Stomach (tissue), 4 donors: ENCODE results near the gene CCSER1.

Experiments
- CTCF ChIP-seq, 7 experiments: fragments of 450-650 bp in 4 of 7; fragments of 200-600 bp in 3 of 7; sonication (generic) in 3 of 7; IDR thresholded peaks; one replicate each; pipeline ENCODE4 v1.5.1; 2016 to 2019; ENCODE audit warnings: antibody characterized with exemption in 7 of 7, control low read depth in 2 of 7, mild to moderate bottlenecking in 1 of 7
- EP300 ChIP-seq: sonication (generic); formaldehyde crosslinking; IDR thresholded peaks from one replicate; pipeline ENCODE4 v1.6.1; 2017; ENCODE audit warnings: antibody characterized with exemption
- POLR2AphosphoS5 ChIP-seq, 3 donors: sonication (generic); formaldehyde crosslinking; IDR thresholded peaks; one replicate each; pipeline ENCODE4 v1.6.1; 2016; ENCODE audit warnings: antibody characterized with exemption in 3 of 3

GRCh38 chr4:91220315-91220714, 1093.1 kb downstream of the CCSER1 start:
- TF ChIP-seq CTCF (IDR thresholded peaks at IDR 0.05) (no peak), POLR2AphosphoS5 (IDR thresholded peaks at IDR 0.05) (no peak), EP300 (no peak)
